SH-SY5Y (cell line): ENCODE data around the gene KBTBD12.

Experiments
- GATA2 ChIP-seq: IDR thresholded peaks from 2 replicates; pipeline ENCODE4 v1.6.1; 2011; ENCODE audit warnings: mild to moderate bottlenecking, low read depth, low read length
- GATA3 ChIP-seq: IDR thresholded peaks from 2 replicates; pipeline ENCODE4 v1.6.1; 2011; ENCODE audit warnings: low read depth, mild to moderate bottlenecking, low read length, moderate library complexity

- TF ChIP-seq GATA3 = no peak
- TF ChIP-seq GATA2 = no peak
These were observed 15.3 kb upstream of the KBTBD12 start for GRCh38 chr3:127899766-127900165.
